Chondrocyte (in vitro differentiated cells): ENCODE data around the gene ANKRD11. TPM values are rescaled to one million over a fixed set of nuclear protein-coding genes. Genes with fewer than 3 reads are reported as not detected.
A peak's percentile ranks its signal among the peaks of the same experiment; 100 is the strongest.

ENCODE experiments used
- DNase-seq: peaks from one replicate; pipeline ENCODE4 v3.0.0; 2021; ENCODE audit warnings: mixed read lengths, low spot score
- H3K27ac Mint-ChIP-seq: one replicate; pipeline ENCODE4 v1.8.0; 2021; ENCODE audit warnings: mild to moderate bottlenecking, moderate library complexity, mixed read lengths; ENCODE audit not compliant: unreplicated experiment
- H3K27me3 Mint-ChIP-seq: 2 replicates; pipeline ENCODE4 v1.8.0; 2021; ENCODE audit warnings: low read depth, mixed read lengths
- H3K36me3 Mint-ChIP-seq: 2 replicates; pipeline ENCODE4 v1.8.0; 2021; ENCODE audit warnings: low read depth, mixed read lengths
- H3K4me1 Mint-ChIP-seq: 2 replicates; pipeline ENCODE4 v1.8.0; 2021; ENCODE audit warnings: low read depth, mild to moderate bottlenecking, mixed read lengths
- H3K4me3 Mint-ChIP-seq: one replicate; pipeline ENCODE4 v1.8.0; 2021; ENCODE audit warnings: mild to moderate bottlenecking, moderate library complexity, mixed read lengths; ENCODE audit not compliant: unreplicated experiment
- H3K9me3 Mint-ChIP-seq: 2 replicates; pipeline ENCODE4 v1.8.0; 2021; ENCODE audit warnings: low read depth, mixed read lengths
- total RNA-seq: library from RNA; stranded (reverse); gene quantifications from 3 replicates; pipeline ENCODE4 v1.2.1, GENCODE V29; 2021
- TF ChIP-seq, protein P1 (sequence below): fragments of 200-600 bp; sonication (generic); IDR thresholded peaks from 2 replicates; pipeline ENCODE4 v1.5.0; 2021; ENCODE audit warnings: antibody characterized with exemption, mild to moderate bottlenecking, moderate library complexity

ANKRD11 gene
- total RNA-seq, 1 donor from 2014 or later: 180 TPM

DNA sequence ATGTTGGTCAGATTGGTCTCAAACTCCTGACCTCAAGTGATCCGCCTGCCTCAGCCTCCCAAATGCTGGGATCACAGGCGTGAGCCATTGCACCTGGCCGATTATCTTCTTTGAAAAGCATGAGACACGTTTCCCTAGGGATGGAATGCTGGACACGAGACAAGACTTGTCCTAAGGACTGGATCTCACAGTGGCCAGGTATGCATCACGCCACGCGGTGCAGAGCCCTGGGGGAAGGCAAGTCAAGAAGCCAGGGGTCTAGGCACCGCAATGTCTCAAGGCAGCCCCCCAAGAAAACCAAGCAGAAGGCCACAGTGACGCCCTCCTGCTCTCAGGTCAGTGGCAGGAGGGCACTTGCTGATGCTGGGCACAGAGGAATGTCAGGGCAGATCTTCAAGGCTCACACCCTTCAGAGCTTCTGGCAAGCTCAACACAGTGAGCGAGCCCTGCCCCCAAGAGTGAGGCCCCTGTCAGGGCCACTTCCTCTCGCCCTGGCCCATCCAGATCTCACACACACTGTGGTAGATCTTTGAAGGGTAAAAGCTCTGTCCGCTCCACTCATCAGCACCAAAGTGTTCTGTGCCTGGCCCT is 138.2 kb downstream of the ANKRD11 start:
- no peak for DNase-seq
- H3K27me3 Mint-ChIP-seq: no peaks in the 10 kb centered on the region
- peaks cover 2% of the 10 kb centered on the region for H3K36me3 Mint-ChIP-seq
- TF ChIP-seq, protein P1, sequence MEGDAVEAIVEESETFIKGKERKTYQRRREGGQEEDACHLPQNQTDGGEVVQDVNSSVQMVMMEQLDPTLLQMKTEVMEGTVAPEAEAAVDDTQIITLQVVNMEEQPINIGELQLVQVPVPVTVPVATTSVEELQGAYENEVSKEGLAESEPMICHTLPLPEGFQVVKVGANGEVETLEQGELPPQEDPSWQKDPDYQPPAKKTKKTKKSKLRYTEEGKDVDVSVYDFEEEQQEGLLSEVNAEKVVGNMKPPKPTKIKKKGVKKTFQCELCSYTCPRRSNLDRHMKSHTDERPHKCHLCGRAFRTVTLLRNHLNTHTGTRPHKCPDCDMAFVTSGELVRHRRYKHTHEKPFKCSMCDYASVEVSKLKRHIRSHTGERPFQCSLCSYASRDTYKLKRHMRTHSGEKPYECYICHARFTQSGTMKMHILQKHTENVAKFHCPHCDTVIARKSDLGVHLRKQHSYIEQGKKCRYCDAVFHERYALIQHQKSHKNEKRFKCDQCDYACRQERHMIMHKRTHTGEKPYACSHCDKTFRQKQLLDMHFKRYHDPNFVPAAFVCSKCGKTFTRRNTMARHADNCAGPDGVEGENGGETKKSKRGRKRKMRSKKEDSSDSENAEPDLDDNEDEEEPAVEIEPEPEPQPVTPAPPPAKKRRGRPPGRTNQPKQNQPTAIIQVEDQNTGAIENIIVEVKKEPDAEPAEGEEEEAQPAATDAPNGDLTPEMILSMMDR: no peak
- peaks cover 62% of the 10 kb centered on the region for H3K4me1 Mint-ChIP-seq
- H3K4me3 Mint-ChIP-seq: no peak overlapping the region
- H3K27ac Mint-ChIP-seq: peak overlapping the region; percentile 61
- H3K9me3 Mint-ChIP-seq: no peaks in the 10 kb centered on the region

DNA sequence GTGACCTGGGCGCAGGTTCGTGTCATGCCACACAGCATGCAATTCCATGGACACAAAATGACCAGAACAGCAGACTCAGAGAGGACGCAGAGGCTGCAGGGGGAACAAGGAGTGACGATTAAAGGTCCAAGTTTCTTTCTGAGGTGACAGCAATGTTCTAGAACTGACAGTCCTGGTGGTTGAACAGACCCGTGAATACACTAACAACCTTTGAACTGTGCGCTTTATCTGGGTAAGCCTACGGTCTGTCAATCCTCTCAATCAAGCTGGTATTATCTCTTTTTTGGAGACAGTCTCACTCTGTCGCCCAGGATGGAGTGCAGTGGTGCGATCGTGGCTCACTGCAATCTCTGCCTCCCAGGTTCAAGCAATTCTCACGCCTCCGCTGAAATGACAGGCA is 138.7 kb downstream of the ANKRD11 start:
- Mint-ChIP-seq H3K36me3 (peaks cover 2% of the 10 kb centered on the region), H3K27me3 (no peaks in the 10 kb centered on the region), H3K4me1 (peaks cover 62% of the 10 kb centered on the region), H3K27ac (peak overlapping the region; percentile 32), H3K4me3 (no peak overlapping the region), H3K9me3 (no peaks in the 10 kb centered on the region)
- no peak for DNase-seq
- TF ChIP-seq, protein P1: no peak

DNA sequence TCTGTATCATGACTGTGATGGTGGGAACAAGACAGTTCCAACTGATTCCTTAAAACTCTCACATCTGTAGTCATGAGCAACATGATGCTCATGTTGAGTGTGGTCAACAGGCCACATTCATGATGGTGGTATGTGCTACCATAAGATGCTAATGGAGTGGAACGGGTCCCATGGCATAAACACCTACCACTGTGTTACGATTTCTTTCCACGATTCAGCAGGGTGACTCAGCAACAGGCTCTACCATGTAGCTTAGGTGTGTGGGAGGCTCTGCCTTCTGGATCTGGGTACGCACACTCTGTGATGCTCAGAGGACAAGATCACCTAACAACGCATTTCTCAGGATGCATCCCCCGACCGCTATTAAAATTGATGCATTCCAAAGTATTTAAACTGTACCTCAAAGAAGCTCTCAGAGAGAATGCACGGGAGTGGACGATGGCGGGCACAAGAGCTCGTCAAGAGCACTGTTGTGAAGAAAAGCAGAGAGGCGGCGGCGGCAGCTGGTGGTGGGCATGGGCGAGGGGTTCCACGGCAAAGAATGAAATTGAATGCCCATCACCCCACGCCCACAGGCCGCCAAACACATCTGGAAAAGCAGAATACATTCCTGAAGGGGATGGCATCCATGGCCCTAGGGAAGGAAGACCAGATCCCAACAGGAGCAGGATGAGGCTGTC is 139.5 kb downstream of the ANKRD11 start:
- peaks cover 64% of the 10 kb centered on the region for H3K4me1 Mint-ChIP-seq
- TF ChIP-seq, protein P1: no peak
- H3K27me3 Mint-ChIP-seq: no peaks in the 10 kb centered on the region
- H3K4me3 Mint-ChIP-seq: no peak overlapping the region
- H3K9me3 Mint-ChIP-seq: no peaks in the 10 kb centered on the region
- no peak for DNase-seq
- peak overlapping the region; percentile 63 for H3K27ac Mint-ChIP-seq
- H3K36me3 Mint-ChIP-seq: peaks cover 2% of the 10 kb centered on the region

DNA sequence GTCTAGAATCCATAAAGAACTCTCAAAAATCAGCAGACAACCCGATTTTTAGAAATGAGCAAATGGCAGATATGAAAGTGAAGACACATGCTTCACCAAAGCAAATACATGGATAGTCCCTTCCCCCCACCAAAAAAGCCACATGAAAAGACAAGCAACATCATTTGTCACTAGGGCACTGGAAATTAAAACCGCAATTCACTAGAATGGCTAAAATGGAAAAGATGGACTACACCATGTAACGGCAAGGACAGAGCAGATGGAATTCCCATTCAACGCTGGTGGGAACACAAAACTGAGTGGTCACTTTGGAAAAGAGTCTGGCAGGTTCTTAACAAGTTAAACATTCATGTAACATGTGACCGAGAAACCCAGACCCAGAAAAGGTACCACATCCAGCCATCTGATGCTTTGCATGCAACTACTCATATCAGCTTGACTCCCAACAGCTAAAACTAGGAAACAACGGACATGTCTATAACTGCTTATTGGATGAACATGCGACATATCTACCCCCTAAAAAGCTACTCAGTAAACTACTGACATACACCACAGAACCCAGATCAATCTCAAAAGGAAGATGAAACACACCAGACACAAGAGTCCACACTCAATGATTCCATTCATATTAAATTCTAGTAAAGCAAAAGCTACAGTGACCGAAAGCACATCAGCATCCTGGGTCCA is 140.3 kb downstream of the ANKRD11 start:
- no peaks in the 10 kb centered on the region for H3K27me3 Mint-ChIP-seq
- TF ChIP-seq, protein P1: no peak
- H3K36me3 Mint-ChIP-seq: peaks cover 2% of the 10 kb centered on the region
- DNase-seq: no peak
- peak overlapping the region; percentile 5 for H3K27ac Mint-ChIP-seq
- H3K4me1 Mint-ChIP-seq: peaks cover 65% of the 10 kb centered on the region
- no peaks in the 10 kb centered on the region for H3K9me3 Mint-ChIP-seq
- no peak overlapping the region for H3K4me3 Mint-ChIP-seq

DNA sequence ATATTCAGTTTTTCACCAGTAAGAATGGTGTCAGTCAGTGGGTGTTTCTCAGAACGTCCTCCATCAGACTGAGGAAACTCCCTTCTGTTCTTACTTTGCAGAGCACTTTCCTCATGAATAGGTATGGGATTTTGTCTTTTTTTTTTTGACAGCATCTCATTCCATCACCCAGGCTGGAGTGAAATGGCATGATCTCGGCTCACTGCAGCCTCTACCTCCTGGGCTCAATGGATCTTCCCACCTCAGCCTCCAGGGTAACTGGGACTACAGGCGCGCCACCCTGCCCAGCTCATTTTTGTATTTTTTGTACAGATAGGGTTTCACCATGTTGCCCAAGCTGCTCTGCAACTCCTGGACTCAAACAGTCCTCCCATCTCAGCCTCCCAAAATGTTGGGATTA is 142.6 kb downstream of the ANKRD11 start:
- Mint-ChIP-seq H3K36me3 (peaks cover 2% of the 10 kb centered on the region), H3K9me3 (no peaks in the 10 kb centered on the region), H3K4me1 (peaks cover 71% of the 10 kb centered on the region), H3K27me3 (no peaks in the 10 kb centered on the region), H3K4me3 (no peak overlapping the region), H3K27ac (no peak overlapping the region)
- DNase-seq: no peak
- TF ChIP-seq, protein P1: no peak
